Endometrial microvascular endothelial cells (primary cell): Measurements from ENCODE around the gene PBXIP1. TPM values are rescaled to one million over a fixed set of nuclear protein-coding genes. Genes with fewer than 3 reads are reported as not detected.
"Not testable (repeated sequence)": the region's sequence is repeated elsewhere in the genome, so short reads cannot be mapped to it uniquely, and the experiment has no call there.

Experiments used
- in situ Hi-C: cut with HindIII; loops from 2 replicates; pipeline ENCODE4 v1.10.0; 2017; ENCODE audit warnings: low sequenced_read_pairs, low pct_unique_long_range_greater_than_20kb; ENCODE audit errors: inconsistent ontology term
- total RNA-seq: library from RNA; depleted of rRNA; stranded (reverse); fragments of >200 nt; gene quantifications from one replicate; pipeline ENCODE4 v1.2.3, GENCODE V29; 2015; ENCODE audit errors: inconsistent ontology term

Gene PBXIP1
- total RNA-seq, 1 donor from 2014 or later = 34.9 TPM

DNA sequence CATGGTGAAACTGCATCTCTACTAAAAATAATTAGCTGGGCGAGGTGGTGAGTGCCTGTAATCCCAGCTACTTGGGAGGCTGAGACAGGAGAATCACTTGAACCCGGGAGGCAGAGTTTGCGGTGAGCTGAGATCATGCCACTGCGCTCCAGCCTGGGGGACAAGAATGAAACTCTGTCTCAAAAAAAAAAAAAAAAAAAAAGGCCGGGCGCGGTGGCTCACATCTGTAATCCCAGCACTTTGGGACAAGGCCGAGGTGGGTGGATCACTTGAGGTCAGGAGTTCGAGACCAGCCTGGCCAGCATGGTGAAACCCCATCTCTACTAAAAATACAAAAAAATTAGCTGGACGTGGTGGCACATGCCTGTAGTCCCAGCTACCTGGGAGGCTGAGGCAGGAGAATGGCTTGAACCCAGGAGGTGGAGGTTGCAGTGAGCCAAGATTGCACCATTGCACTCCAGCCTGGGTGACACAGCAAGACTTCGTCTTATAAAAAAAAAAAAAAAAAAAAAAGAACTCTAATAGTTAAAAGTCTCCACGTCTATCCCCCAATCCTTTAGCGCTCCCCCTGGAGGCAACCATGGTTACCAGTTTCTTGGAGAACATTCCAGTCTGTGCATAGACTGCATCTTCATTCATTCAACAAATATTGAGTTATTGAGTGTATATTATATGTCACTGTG lies 39.5 kb upstream of the PBXIP1 start:
- in situ Hi-C loops = not testable (repeated sequence)

DNA sequence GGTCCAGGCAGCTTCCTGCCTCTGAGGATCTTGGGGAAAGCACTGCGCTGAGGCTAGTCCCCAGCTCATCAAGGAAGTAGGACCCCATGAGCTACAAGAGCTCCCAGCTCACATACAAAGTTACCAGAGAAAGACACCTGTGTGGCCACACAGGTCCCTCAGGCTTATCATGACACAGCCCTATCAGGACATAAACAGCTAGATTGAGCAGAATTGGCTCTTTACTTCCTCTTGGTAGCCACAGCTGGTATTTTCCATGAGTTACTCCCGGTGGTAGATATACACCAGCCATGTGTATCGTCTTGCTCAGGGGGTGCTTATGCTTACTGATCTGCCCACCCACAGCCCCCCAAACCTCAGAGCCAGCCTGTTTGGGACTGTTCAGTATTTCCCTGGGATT lies 38.7 kb upstream of the PBXIP1 start:
- in situ Hi-C loops = no loop called here

DNA sequence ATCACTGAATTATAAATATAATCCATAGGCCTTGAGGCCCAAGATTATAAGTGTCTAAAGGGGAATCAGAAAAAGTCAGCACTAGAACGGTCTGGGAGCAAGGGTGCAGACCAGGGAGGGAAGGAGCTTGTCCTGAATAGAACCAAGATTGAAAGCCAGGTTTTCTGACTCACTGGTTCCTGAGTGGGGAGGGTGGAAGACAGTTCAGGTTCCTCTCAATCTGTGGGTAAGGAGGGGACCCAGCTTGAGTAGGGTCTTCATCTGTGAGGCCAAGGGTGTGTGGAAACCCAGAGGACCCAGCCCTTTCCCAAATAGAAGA lies 38.3 kb upstream of the PBXIP1 start:
- in situ Hi-C loops = no loop called here

DNA sequence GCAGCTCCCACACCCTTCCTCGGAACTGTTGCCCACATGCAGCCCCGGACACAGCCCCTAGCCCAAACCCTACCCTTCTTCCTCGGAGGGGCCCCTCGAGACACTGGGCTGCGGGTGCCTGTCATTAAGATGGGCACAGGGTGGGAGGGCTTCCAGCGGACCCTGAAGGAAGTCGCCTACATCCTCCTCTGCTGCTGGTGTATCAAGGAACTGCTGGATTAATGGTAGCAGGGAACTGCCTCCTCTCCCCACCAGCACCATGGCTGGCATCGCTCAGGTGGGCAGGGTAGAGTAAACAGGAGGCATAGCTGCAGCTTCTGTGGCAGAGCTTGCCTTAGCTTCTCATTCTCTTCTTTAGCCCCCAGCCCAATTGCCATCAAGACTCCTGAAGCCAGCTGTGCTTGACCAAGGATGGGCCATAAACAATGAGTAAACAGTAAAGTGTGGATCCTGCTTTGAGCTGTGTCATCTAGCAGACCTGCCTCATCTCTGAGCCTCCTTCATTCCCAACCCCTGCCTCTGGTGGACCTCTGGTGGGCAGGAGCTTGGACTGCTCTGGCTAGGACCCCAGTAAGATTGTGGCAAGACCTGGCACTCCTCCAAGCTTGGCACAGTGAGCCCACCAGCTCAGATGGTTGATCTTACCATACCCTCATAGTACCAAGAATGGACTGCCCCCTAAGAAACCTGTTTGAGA lies 37.8 kb upstream of the PBXIP1 start, which contains the start of gene LENEP:
LENEP (plus strand) TSS at position 15 of the 697 bp plus-strand sequence; CDS start at position 37, 22 bp downstream.
- in situ Hi-C loops = no loop called here

DNA sequence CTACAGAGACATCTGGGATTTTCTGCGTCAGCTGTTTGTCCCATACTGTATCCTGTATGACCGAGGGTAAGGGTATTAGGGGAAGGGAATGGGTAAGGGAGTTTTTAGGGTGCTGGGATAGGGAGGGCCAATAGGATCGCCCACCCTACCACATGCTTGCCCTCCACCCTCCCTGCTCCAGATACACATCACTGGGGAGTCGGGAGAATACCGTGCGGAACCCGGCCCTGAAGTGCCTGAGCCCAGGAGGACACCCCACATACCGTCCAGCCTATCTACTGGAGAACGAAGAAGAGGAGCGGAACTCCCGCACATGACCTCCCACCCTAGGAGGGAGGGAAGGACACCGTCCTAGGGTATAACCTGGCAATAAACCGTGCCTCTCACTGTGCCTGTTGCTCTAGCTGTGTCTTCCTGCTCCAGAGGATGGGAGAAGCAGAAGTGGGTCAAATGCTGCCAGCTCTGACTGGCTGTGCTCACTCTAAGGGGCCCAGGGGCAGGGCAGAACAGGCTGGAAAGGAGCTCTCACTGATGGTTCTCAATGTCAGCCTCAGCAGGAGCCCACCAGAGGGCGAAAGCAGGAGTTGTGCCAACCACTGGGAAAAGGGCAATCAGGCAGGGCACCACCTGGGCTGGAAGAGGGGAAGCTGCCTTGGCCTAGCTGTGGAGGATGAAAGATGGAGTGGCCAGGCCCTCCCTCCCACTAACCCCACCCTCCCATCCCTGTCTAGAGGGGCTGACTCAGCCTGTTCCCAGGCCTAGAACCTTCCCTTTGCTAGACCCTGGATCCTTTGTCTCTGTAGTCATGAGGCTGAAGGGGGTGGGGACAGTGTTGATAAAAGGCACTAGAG lies 37.0 kb upstream of the PBXIP1 start:
- in situ Hi-C loops = no loop called here

DNA sequence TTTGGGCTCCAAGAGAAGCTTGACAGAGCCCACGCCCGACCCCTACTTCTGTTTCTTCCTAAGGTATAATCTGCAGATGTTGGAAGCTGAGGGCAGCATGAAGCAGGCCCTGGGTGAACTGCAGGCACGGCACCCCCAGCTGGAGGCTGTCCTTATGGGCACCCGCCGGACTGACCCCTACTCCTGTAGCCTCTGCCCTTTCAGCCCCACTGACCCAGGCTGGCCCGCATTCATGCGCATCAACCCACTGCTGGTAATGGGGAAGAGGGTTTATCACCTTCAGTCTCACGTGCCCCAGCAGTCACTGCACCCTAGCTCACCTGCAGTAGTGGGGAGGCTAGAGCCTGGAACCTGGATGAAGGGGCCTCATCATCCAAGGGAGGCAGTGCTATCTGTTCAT lies 34.4 kb upstream of the PBXIP1 start:
- in situ Hi-C loops = no loop called here

- in situ Hi-C loops = no loop called here
These were observed 33.4 kb upstream of the PBXIP1 start for GRCh38 chr1:154989195-154989860.

DNA sequence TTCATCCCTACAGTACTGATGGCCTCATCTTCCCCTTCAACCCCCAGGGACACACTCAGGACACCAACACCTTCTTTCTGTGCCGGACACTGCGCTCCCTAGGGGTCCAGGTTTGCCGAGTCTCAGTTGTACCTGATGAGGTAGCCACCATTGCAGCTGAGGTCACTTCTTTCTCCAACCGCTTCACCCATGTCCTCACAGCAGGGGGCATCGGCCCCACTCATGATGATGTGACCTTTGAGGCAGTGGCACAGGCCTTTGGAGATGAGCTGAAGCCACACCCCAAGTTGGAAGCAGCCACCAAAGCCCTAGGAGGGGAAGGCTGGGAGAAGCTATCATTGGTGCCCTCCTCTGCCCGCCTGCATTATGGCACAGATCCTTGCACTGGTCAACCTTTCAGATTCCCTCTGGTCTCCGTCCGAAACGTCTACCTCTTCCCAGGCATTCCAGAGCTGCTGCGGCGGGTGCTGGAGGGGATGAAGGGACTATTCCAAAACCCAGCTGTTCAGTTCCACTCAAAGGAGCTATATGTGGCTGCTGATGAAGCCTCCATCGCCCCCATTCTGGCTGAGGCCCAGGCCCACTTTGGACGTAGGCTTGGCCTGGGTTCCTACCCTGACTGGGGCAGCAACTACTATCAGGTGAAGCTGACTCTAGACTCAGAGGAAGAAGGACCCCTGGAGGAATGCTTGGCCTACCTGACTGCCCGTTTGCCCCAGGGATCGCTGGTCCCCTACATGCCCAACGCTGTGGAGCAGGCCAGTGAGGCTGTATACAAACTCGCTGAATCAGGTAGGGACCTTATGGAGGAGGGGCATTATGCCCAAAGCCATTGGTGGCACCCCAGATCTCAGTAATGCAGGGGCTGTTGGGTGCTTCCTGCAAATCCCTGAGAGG lies 32.4 kb upstream of the PBXIP1 start:
- in situ Hi-C loops = no loop called here

GRCh38 chr1:154987326-154987725 lies 31.4 kb upstream of the PBXIP1 start:
- in situ Hi-C loops = no loop called here

- in situ Hi-C loops = not testable (repeated sequence)
These were observed 30.8 kb upstream of the PBXIP1 start for GRCh38 chr1:154986736-154987135.

GRCh38 chr1:154983776-154984466 lies 28.0 kb upstream of the PBXIP1 start:
- in situ Hi-C loops = loop anchor here (5.0 kb wide), 1 partner anchor 33 kb away; no protein-coding TSS in a partner anchor

DNA sequence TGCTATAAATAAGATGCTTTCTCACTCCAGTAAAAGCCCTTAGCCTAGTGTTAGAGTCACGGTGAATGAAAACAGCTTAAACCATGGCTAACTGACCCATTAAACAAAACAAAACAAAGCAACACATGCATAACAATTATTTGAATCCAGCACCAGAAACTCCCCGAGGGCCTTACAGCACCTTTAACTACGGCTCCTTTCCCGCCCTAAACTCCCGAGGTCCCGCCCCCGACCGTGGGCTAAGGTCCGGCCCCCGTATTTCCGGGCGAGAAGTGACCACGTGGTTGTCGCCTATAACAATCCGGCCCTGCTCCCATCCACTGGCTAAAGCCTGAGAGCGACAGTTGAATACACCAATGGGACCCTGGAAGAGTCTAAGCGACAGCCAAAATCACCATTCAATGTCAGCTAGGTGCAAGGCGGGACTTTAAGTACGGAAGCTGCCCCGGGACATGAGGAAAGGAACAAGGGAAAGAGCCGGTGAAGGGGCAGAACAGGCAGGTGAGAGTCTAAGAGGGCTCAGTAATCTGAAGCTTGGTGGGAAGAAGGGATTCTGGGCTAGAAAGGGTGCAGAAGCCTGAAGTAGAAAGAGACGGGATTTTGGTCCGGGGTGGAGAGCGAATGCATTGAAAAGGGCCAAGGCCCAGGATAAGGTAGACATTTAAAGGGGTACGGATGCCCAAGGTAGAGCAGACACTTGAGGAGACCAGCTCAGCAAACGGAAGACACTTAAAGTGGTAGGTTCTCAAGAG lies 27.2 kb upstream of the PBXIP1 start, which contains the start of gene FLAD1:
FLAD1 (plus strand) TSS at position 448 of the 752 bp plus-strand sequence. CDS start 351 bp downstream, outside the sequence.
- in situ Hi-C loops = loop anchor here (5.0 kb wide), 1 partner anchor 34 kb away; no protein-coding TSS in a partner anchor

DNA sequence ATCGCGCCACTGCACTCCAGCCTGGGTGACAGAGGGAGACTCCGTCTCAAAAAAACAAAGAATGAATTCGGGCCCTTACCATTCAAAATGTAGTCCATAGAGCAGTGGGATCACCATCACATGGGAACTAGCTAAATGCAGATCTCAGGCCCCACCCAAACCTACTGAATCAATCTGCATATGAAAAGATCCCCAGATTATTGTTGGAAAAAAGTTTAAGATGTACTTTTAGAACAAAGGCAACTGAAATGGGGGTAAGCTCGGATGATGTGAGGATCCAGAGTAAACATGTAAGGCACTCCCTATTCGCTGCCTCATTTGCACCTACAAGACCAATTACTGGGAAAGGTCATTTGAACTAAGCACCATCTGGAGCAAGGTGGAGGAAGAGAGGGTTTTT lies 26.4 kb upstream of the PBXIP1 start:
- in situ Hi-C loops = loop anchor here (5.0 kb wide), 1 partner anchor 35 kb away; no protein-coding TSS in a partner anchor

- in situ Hi-C loops = no loop called here
These were observed 22.5 kb upstream of the PBXIP1 start for GRCh38 chr1:154978360-154978759.

DNA sequence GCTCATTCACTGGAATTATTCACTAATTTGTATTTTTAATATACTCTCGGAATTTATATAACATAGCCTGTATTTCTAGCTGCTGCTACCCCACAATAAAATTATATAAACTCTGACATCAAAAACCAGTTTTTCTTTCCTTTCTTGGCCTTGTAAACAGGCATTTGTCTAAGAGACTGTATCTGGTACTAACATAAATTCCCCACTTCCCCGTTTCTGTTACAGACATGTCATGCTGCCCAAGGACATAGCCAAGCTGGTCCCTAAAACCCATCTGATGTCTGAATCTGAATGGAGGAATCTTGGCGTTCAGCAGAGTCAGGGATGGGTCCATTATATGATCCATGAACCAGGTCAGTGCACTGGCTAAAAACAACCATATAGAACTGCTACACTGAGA lies 21.9 kb upstream of the PBXIP1 start:
- in situ Hi-C loops = not testable (repeated sequence)

- in situ Hi-C loops = no loop called here
These were observed 19.6 kb upstream of the PBXIP1 start for GRCh38 chr1:154975409-154976059.
